Measurements from ENCODE around the gene FTSJ3. TPM values are rescaled to one million over a fixed set of nuclear protein-coding genes. Genes with fewer than 3 reads are reported as not detected.

Gene FTSJ3
- total and polyA plus RNA-seq, 2 of the 13 experiments (the other 11 are each of a cell fraction or from before 2014, with no cell fraction given), result 26.0 to 64.2 TPM

GRCh38 chr17:63772801-63773271, 54.6 kb downstream of the FTSJ3 start (continued):
- TF ChIP-seq TFE3 (CRISPR knock-in tag; IDR thresholded peaks at IDR 0.05), result peak; percentile 10; the same call in 1 of the 2 replicates
- TF ChIP-seq RNF219 (CRISPR knock-in tag; IDR thresholded peaks at IDR 0.05), result 0 out of 2 replicates have a peak, but pooled peaks have one; percentile 34
- TF ChIP-seq ZNF17 (CRISPR knock-in tag; IDR thresholded peaks at IDR 0.05), result peak; percentile 24; the same call in 1 of the 2 replicates
- no peak for TF ChIP-seq ZKSCAN1 (IDR thresholded peaks at IDR 0.05; ENCODE audit: low read length)
- TF ChIP-seq ZNF737 (CRISPR knock-in tag; IDR thresholded peaks at IDR 0.05; ENCODE audit: borderline replicate concordance), result no peak
- no peak for TF ChIP-seq CREM (IDR thresholded peaks at IDR 0.05)
- TF ChIP-seq CREM (CRISPR knock-in tag; IDR thresholded peaks at IDR 0.05), result no peak
- TF ChIP-seq HOXA5 (CRISPR knock-in tag; IDR thresholded peaks at IDR 0.05), result no peak
- TF ChIP-seq ZNF350 (CRISPR knock-in tag; IDR thresholded peaks at IDR 0.05; ENCODE audit: borderline replicate concordance, low read depth), result no peak
- no peak for TF ChIP-seq REL (CRISPR knock-in tag; conservative IDR thresholded peaks at IDR 0.05)
- 0 out of 2 replicates have a peak, but pooled peaks have one; percentile 19 for TF ChIP-seq ATF6 (CRISPR knock-in tag; conservative IDR thresholded peaks at IDR 0.05)
- TF ChIP-seq NR1H2 (CRISPR knock-in tag; IDR thresholded peaks at IDR 0.05; ENCODE audit: borderline replicate concordance, low read depth), result no peak
- TF ChIP-seq MLXIP (CRISPR knock-in tag; IDR thresholded peaks at IDR 0.05; ENCODE audit: borderline replicate concordance), result no peak
- no peak for TF ChIP-seq ZNF251 (CRISPR knock-in tag; IDR thresholded peaks at IDR 0.05)
- no peak for TF ChIP-seq ZNF678 (CRISPR knock-in tag; IDR thresholded peaks at IDR 0.05)
- no peak for TF ChIP-seq KMT2B (CRISPR knock-in tag; IDR thresholded peaks at IDR 0.05)
- TF ChIP-seq ZNF33A (CRISPR knock-in tag; IDR thresholded peaks at IDR 0.05; ENCODE audit: borderline replicate concordance), result 0 out of 2 replicates have a peak, but pooled peaks have one; percentile 53
- 0 out of 2 replicates have a peak, but pooled peaks have one; percentile 1 for TF ChIP-seq ZNF569 (CRISPR knock-in tag; IDR thresholded peaks at IDR 0.05; ENCODE audit: borderline replicate concordance)
- TF ChIP-seq MAFK (conservative IDR thresholded peaks at IDR 0.05 in 1 of 2, IDR thresholded peaks at IDR 0.05 in 1 of 2; ENCODE audit: low read length in 2 of 2), result peak; percentile 7 to 21; a peak in 1 of 4 replicates
- TF ChIP-seq LCORL (IDR thresholded peaks at IDR 0.05), result no peak
- TF ChIP-seq LCORL (CRISPR knock-in tag; IDR thresholded peaks at IDR 0.05), result no peak
- no peak for TF ChIP-seq MYC (CRISPR knock-in tag; IDR thresholded peaks at IDR 0.05; ENCODE audit: borderline replicate concordance)
- no peak; the same call in 1 of the 2 replicates for TF ChIP-seq GFI1 (CRISPR knock-in tag; IDR thresholded peaks at IDR 0.05; ENCODE audit: borderline replicate concordance)

Data from HepG2 (cell line).